HepG2 (cell line): ENCODE results near the gene RRAS. TPM values are rescaled to one million over a fixed set of nuclear protein-coding genes. Genes with fewer than 3 reads are reported as not detected.
A peak's percentile ranks its signal among the peaks of the same experiment; 100 is the strongest.

Experiments used
- AGO2 ChIP-seq: fragments of 200-400 bp; formaldehyde crosslinking; optimal IDR thresholded peaks from 2 replicates; pipeline ENCODE3; 2017; ENCODE audit warnings: mild to moderate bottlenecking, low read depth, low read length, moderate library complexity
- ATF6 ChIP-seq: sonication (generic); formaldehyde crosslinking; conservative IDR thresholded peaks from 2 replicates; pipeline ENCODE4 v1.4.0; 2020; ENCODE audit warnings: missing genetic modification reagents
- CSRNP2 ChIP-seq: sonication (generic); formaldehyde crosslinking; conservative IDR thresholded peaks from 2 replicates; pipeline ENCODE4 v1.8.0; 2022; ENCODE audit warnings: low read depth, missing genetic modification reagents
- FOXO4 ChIP-seq: sonication (generic); formaldehyde crosslinking; conservative IDR thresholded peaks from 2 replicates; pipeline ENCODE4 v1.8.1; 2023; ENCODE audit warnings: missing genetic modification reagents
- JARID2 ChIP-seq: sonication (generic); formaldehyde crosslinking; IDR thresholded peaks from 2 replicates; pipeline ENCODE4 v1.8.1; 2023; ENCODE audit warnings: missing genetic modification reagents, inconsistent platforms; ENCODE audit not compliant: insufficient replicate concordance
- MAF1 ChIP-seq: sonication (generic); formaldehyde crosslinking; IDR thresholded peaks from 2 replicates; pipeline ENCODE4 v1.5.0; 2020; ENCODE audit warnings: missing genetic modification reagents, borderline replicate concordance
- MIER2 ChIP-seq: IDR thresholded peaks from 2 replicates; pipeline ENCODE4 v1.6.1; 2016; ENCODE audit warnings: missing biosample characterization, missing genetic modification reagents
- MXD4 ChIP-seq: IDR thresholded peaks from 2 replicates; pipeline ENCODE4 v1.6.1; 2016; ENCODE audit warnings: mild to moderate bottlenecking, missing biosample characterization, missing genetic modification reagents
- PHF8 ChIP-seq: sonication (generic); formaldehyde crosslinking; IDR thresholded peaks from 2 replicates; pipeline ENCODE4 v1.5.0; 2020; ENCODE audit warnings: missing genetic modification reagents
- RXRA ChIP-seq: sonication (generic); formaldehyde crosslinking; IDR thresholded peaks from 2 replicates; pipeline ENCODE4 v1.5.1; 2020; ENCODE audit warnings: missing genetic modification reagents
- SRF ChIP-seq: IDR thresholded peaks from 2 replicates; pipeline ENCODE4 v1.6.1; 2011; ENCODE audit warnings: mild to moderate bottlenecking, low read depth, low read length, moderate library complexity
- ZBTB10 ChIP-seq: sonication (generic); formaldehyde crosslinking; IDR thresholded peaks from 2 replicates; pipeline ENCODE4 v1.4.0; 2020; ENCODE audit warnings: missing genetic modification reagents, borderline replicate concordance
- ZEB1 ChIP-seq: IDR thresholded peaks from 2 replicates; pipeline ENCODE4 v1.6.1; 2012; ENCODE audit warnings: mild to moderate bottlenecking, low read depth, inconsistent platforms; ENCODE audit not compliant: insufficient replicate concordance
- ZIK1 ChIP-seq: sonication (generic); formaldehyde crosslinking; IDR thresholded peaks from 2 replicates; pipeline ENCODE4 v1.5.0; 2020; ENCODE audit warnings: mild to moderate bottlenecking, low read depth, missing genetic modification reagents, borderline replicate concordance
- ZNF367 ChIP-seq: sonication (generic); formaldehyde crosslinking; IDR thresholded peaks from 2 replicates; pipeline ENCODE4 v1.4.0; 2020; ENCODE audit warnings: missing genetic modification reagents, borderline replicate concordance
- ZNF414 ChIP-seq: sonication (generic); formaldehyde crosslinking; IDR thresholded peaks from 2 replicates; pipeline ENCODE4 v1.5.0; 2020; ENCODE audit warnings: missing genetic modification reagents
- ZNF543 ChIP-seq: sonication (generic); formaldehyde crosslinking; IDR thresholded peaks from 2 replicates; pipeline ENCODE4 v1.4.0; 2020; ENCODE audit warnings: mild to moderate bottlenecking, missing genetic modification reagents
- ZNF710 ChIP-seq: sonication (generic); formaldehyde crosslinking; IDR thresholded peaks from 2 replicates; pipeline ENCODE4 v1.5.0; 2020; ENCODE audit warnings: mild to moderate bottlenecking, missing genetic modification reagents, borderline replicate concordance
- polyA plus RNA-seq, 8 experiments: library from polyadenylated mRNA; depleted of rRNA in 3 of 8; stranded (reverse) in 7 of 8; unstranded in 1 of 8; fragments of >200 nt; fragmentation: Illumina TruSeq in 4 of 8; extraction: Trizol in 4 of 8; gene quantifications; 2 replicates each; pipeline versions ENCODE4 v1.2.1 to v1.2.3, GENCODE V29; 2011 to 2016; ENCODE audit warnings: low read depth in 4 of 8, missing spikeins in 1 of 8, mixed read lengths in 1 of 8; ENCODE audit not compliant: insufficient read depth in 1 of 8
- total RNA-seq, 5 experiments: library from RNA; depleted of rRNA; stranded (reverse); fragments of >200 nt; fragmentation: Illumina TruSeq; extraction: Trizol; gene quantifications; 2 replicates each; pipeline ENCODE4 v1.2.3, GENCODE V29; 2016; ENCODE audit warnings: low read depth in 1 of 5

The RRAS gene
- total and polyA plus RNA-seq, 2 of the 13 experiments (the other 11 are each of a cell fraction or from before 2014, with no cell fraction given): 1.5 to 12.0 TPM

GRCh38 chr19:49640113-49640898 is at the start of gene RRAS (continued):
- no peak for TF ChIP-seq JARID2
- TF ChIP-seq ZIK1: no peak
- TF ChIP-seq ZNF414 (CRISPR knock-in tag): no peak
- TF ChIP-seq MXD4: peak; percentile 46; the same call in 1 of the 2 replicates
- TF ChIP-seq ZNF710 (CRISPR knock-in tag): 0 out of 2 replicates have a peak, but pooled peaks have one; percentile 39
- no peak for TF ChIP-seq ATF6 (CRISPR knock-in tag)
- peak; percentile 17; the same call in 1 of the 2 replicates for TF ChIP-seq SRF
- TF ChIP-seq PHF8 (CRISPR knock-in tag): peak; percentile 55
- TF ChIP-seq ZBTB10 (CRISPR knock-in tag): no peak; the same call in 1 of the 2 replicates
- no peak for TF ChIP-seq CSRNP2 (CRISPR knock-in tag)
- no peak for TF ChIP-seq ZNF367 (CRISPR knock-in tag)
- TF ChIP-seq MIER2 (CRISPR knock-in tag): no peak
- TF ChIP-seq FOXO4 (CRISPR knock-in tag): no peak
- TF ChIP-seq AGO2: no peak
- TF ChIP-seq MAF1 (CRISPR knock-in tag): no peak
- no peak for TF ChIP-seq ZNF543 (CRISPR knock-in tag)
- peak; percentile 92 for TF ChIP-seq RXRA (CRISPR knock-in tag)
- peak; percentile 63 for TF ChIP-seq ZEB1
